GM21528 (cell line): ENCODE data around the gene PERM1.
"Not testable (repeated sequence)": the region's sequence is repeated elsewhere in the genome, so short reads cannot be mapped to it uniquely, and the experiment has no call there.

Source experiments
- ATAC-seq: cut with Tn5 transposase; IDR thresholded peaks from one replicate; pipeline ENCODE4 v1.9.1; 2021; ENCODE audit warnings: mild to moderate bottlenecking, moderate library complexity; ENCODE audit not compliant: unreplicated experiment, low FRiP score

Gene PERM1

GRCh38 chr1:998745-998994 lies 16.8 kb upstream of the PERM1 start:
- no peak for ATAC-seq

DNA sequence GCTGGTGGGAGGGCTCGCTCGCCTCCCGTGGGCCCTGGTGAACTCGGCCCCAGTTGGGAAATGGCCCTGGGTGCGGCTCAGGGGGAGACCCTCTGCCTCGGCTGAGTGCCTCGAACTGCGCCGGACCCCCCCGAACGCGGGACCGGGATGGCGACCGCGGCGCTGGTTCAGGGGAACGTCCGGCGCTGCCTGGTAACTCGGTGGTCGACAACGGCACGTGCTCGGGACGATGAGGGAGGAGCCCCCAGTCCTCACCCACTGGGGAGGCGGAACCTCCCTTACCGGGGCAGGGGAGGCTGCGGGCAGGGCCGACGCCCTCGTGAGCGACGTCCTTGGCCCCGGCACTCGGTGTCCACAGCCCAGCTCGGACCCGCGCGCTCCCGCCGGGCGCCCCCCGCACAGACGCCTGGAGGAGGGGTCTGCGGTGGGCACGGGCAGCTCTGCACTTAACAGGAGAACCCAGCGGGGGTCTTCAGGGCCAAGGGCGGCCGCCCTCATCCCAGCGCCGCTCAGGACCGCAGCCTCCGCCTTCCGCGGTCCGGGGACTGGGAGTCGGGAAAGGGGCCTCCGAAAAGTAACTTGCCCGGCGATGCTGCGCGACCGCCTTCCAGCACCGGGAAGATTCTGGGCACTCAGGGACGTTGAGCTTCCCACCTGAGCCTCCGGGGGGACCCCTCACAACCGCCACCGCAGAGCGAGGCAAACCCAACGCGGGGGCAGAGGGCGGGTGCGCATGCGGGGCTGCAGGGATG lies 16.3 kb upstream of the PERM1 start:
- ATAC-seq = no peak

GRCh38 chr1:997713-997992 lies 15.8 kb upstream of the PERM1 start:
- no peak for ATAC-seq

DNA sequence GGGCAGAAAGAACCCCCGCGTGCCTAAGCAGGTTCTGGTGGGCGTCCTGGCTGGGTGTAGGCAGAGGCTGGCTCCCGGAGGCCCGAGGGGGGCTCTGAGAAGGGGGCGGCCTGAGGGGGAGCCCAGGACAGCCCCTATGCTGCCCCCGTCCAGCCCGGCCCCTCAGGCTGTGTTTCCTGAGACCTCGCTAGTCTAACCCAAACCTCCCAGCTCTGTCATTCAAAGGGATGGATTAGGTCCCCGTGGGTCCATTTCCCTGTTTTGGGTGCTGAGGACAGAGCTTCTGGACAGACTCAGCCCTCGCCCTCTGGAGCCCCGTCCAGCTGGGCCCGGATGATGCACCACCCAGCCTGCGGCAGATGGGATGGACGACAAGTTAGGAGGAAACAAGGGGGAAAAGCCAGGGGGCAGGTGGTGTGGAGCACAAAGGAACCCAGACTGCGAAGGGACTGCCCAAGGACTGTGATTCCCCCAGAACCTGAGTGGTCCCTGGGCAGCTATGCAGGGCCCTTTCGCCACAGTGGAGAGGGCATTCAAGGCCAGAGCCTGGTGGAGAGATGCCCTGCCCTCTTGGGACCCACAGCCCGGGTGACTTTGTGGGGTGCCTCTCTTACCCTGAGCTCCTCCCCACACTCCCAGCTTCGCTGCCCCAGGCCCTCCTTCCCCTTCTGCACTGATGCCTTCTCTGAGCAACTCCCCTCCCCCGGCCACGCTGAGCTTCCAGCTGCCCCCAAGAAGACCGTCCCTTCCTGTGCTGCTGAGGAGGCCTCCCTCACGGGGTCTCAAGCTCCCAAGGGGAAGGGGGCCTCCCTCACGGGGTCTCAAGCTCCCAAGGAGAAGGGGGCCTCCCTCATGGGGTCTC lies 15.2 kb upstream of the PERM1 start:
- no peak for ATAC-seq

- ATAC-seq = no peak
Measured at GRCh38 chr1:995665-996633, 14.1 kb upstream of the PERM1 start.

- not testable (repeated sequence) for ATAC-seq
Measured at GRCh38 chr1:994546-994945, 12.7 kb upstream of the PERM1 start.

DNA sequence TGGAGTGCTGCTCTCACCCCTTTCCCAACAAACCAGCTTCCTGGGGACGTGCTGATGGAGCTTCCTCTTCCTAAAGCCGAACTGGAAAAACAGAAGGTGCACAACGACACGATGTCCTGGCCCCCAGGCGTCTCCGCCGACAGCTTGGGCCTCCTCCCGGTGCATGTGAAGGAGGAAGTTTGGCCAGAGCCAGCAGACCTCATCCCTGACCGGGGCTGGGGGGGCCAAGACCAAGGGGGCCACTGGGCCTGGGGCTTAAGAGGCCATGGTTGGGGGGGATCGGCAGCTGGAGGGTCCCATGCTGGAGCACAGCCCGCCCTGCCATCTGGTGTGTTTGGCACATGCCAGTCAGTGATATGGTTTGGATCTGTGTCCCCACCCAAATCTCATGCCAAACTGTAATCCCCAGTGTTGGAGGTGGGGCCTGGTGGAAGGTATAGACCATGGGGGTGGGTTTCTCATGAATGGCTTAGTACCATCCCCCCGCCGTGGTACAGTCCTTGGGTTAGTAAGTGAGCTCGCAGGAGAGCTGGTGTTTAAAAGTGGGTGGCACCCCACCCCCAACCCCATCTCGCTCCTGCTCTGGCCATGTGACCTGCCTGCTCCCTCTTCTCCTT lies 11.6 kb upstream of the PERM1 start:
- ATAC-seq = no peak

DNA sequence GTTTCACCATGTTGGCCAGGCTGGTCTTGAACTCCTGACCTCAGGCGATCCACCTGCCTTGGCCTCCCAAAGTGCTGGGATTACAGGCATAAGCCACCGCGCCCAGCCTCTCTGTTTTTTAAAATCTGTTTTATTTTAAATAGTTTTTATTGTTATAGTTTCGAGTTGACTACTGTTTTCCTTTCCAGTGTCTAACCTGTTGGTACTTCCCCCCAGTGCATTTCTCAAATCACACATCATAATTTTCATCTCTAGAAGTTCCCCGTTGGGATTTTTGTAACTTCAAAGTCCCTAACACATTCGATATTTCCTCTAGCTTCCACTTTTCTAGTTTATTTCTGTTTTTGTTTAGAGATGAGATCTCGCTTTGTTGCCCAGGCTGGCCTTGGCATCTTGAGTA lies 10.5 kb upstream of the PERM1 start:
- no peak for ATAC-seq

- no peak for ATAC-seq
Measured at GRCh38 chr1:991895-992294, 10.0 kb upstream of the PERM1 start.

- ATAC-seq = not testable (repeated sequence)
Measured at GRCh38 chr1:991275-991674, 9.4 kb upstream of the PERM1 start.

- not testable (repeated sequence) for ATAC-seq
Measured at GRCh38 chr1:988061-988460, 6.2 kb upstream of the PERM1 start.

GRCh38 chr1:985126-985525 lies 3.2 kb upstream of the PERM1 start:
- no peak for ATAC-seq

- no peak for ATAC-seq
Measured at GRCh38 chr1:984476-984814, 2.6 kb upstream of the PERM1 start.

DNA sequence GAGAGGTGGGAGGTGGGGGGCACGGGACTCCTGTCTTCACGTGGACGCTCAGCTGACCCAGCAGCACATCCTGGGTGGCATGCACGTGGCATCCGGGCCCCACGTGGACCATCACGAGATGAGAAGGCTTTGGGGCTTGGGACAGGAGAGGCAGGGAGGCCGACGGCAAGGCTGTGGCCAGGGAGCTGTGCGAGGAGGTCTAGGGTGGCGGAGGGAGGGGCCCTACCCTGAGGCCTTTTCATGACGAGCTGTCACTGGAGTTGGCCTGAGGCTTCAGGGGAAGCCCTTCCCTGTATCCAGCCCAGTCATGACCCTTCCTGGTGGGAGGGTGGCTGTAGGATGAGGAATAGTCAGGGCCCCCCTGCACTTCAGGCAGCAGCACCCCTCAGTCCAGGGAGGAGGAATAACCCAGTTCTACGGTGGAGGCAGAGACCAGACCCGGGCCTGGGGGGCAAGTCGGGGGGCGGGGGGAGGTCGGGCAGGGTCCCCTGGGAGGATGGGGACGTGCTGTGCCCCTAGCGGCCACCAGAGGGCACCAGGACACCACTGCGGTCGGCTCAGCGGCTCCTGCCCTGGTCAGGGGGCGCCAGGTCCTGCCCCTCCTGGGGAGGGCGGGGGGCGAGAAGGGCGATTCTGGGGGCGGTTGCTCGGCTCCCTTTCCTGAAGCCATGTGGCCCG lies 2.0 kb upstream of the PERM1 start:
- ATAC-seq = no peak

DNA sequence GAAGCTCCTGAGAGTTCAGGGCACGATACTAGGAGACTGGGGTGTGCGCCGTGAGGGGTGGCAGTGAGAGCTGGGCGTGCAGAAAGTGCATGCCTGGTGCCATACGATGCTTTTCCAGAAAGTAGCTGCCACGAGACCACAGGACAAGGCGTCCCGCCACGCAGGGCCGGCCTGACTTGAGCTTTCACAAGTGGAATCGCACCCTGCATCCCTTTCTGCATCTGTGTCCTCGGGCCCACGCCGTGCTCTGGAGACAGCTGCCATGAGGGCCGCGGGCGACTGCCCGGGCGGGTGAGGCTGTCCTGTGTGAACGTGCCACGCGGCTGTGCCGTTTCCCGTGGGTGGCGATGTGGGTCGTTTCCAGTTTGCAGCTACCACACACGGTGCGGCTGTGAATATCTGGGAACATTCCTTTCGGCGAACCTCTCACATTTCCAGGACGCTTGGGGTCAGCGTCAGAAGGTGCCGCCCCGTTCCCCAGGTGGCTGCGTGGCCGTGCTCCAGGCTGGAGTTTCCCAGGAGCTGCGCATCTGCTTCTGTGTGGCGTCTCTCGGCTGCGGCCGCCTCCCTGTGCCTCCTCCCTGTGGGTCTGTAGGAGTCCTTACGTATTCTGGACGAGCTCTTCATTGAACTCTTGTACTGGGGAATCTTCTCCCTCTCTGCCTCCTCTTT lies 1.0 kb upstream of the PERM1 start:
- no peak for ATAC-seq

GRCh38 chr1:981491-981954 lies 370 bp downstream of the PERM1 start:
- ATAC-seq = no peak

DNA sequence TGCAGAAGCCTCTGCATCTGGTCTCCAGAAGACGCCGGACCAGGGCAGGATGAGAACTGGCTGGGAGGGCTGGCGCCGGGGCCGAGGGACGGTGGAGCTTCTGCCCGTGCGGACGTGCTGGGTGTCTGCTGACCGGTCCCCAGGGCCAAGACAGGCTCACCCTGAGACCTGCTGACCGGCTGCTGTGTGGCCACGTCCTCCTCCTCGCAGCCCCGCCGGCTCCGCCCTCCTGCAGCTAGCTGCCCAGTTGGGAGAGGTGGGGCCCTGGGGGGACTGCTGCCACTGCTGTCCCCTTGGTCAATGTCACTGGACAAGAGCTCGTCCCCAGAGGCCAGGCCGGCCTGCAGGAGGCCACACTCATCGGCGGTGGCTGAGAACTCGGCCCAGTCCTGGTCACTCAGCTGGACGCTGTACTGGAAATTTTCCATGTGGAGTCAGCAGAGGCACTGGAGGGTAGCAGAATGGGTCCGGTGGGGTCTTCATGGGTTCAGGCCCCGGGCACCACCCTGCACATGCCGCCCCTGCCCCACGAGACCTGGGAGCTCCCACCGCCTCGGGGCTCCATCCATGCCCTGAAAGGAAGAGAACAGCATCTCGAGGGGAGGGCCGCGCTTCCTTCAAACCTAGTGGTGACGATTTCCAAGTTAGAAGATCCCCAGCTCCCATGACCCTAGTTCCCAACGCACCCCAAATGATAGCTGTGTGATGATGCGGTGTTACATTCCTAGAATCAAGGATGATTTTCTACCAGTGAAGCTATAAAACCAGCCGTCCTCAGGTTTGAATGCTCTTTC lies 1.1 kb downstream of the PERM1 start:
- no peak for ATAC-seq

DNA sequence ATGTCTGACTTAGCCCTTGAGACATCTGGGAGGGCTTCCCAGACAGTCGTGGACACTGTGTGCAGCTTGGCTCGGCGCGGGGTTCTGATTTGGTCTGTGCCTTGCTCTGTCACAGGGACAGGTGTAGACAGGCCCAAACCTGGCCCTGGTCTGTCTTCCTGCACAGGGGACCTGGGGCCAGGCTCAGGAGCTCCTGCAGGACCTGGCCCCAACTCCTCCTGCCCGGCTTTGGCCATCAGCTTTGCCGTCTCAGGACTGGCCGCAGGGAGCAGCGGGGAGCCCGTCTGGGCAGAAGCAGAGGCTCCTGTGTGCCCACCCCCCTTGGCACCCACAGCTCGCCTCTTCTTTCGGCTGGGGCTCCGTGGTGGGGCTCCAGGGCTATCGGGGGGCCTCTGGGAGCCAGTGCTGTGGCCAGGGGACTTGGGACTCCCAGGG lies 1.7 kb downstream of the PERM1 start:
- ATAC-seq = no peak

DNA sequence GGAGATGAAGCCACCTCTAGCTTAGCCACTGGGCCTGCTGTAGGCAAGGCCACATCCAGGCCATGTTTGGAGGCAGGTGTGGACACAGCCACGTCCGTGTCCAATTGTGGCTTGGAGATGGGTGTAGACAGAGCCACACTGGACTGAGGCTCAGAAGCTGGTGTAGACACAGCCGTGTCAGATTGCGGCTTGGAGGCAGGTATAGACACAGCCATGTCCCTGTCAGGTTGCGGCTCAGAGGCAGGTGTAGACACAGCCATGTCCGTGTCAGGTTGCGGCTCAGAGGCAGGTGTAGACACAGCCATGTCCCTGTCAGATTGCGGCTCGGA lies 2.2 kb downstream of the PERM1 start:
- ATAC-seq = no peak
